DMS79 treated with DMSO at 0.1 percent for 48 hours (cell line): Measurements from ENCODE around the gene VEGFB.

Source experiments
- DNase-seq: peaks from one replicate; lab custom pipeline; 2025; lab: John Stamatoyannopoulos, UW

VEGFB gene

DNA sequence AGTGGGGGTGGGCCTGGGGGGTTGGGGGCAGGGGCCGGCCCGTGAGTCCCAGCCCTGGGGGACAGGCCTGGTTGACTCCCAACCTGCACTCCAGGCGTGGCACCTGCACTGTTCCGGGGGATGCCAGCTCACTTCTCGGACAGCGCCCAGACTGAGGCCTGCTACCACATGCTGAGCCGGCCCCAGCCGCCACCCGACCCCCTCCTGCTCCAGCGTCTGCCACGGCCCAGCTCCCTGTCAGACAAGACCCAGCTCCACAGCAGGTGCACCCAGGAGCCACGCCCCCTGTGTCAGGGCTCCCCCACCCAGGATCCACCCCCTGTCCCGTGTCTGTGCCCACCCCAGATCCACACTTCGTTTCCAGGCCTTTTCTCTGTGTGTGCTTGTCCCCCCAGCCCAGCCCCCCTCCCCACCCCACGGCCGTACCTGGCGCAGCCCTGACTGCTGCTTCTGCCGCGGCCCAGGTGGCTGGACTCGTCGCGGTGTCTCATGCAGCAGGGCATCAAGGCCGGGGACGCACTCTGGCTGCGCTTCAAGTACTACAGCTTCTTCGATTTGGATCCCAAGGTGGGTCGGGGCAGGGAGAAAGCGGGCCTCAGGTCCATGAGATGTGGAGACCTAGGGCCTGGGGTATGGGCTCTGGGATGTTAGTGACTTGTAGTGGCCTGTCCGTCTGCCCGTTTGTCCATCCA, 23.1 kb upstream of the VEGFB start:
- DNase-seq, result no peak

GRCh38 chr11:64216879-64217278, 17.5 kb upstream of the VEGFB start:
- DNase-seq, result no peak

DNA sequence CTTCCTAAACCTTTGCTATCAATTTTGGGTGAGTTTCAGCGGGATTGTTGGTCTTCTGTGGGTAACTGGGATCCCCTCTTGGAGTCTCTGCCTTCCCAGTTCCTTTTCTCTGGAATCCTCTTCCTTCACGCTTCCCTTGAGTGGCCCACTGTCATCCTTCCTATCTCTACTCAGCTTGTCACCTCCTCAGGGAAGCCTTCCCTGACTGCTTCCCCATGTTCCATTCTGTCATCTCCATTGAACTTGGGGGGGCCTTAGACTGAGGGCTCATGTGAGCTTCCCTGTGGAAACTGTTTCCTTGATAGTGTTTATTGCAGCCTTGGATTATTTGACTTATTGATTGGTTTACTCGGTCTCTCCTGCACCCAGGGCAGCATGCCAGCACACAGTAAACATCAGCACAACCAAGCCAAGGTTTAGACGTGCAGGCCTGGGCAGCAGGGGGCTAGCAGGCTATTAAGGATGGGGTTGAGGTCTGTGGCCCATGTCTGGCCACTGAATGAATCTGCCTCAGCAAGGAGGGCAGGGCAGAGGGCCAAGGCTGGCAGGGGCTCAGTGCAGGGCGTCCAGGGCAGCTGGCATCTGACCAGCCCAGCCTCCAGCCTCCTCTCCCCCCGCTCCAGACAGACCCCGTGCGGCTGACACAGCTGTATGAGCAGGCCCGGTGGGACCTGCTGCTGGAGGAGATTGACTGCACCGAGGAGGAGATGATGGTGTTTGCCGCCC, 15.6 kb upstream of the VEGFB start:
- no peak for DNase-seq

DNA sequence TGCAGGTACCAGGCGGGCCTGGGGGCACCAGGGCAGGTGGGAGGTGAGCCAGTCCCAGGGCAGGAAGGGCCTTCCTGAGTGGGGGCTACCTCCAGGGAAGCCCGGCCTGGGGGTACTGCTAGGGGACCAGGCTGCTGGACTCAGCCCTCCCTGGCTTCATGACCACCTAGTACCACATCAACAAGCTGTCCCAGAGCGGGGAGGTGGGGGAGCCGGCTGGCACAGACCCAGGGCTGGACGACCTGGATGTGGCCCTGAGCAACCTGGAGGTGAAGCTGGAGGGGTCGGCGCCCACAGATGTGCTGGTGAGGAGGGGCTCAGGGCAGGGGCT, 15.1 kb upstream of the VEGFB start:
- DNase-seq, result no peak

DNA sequence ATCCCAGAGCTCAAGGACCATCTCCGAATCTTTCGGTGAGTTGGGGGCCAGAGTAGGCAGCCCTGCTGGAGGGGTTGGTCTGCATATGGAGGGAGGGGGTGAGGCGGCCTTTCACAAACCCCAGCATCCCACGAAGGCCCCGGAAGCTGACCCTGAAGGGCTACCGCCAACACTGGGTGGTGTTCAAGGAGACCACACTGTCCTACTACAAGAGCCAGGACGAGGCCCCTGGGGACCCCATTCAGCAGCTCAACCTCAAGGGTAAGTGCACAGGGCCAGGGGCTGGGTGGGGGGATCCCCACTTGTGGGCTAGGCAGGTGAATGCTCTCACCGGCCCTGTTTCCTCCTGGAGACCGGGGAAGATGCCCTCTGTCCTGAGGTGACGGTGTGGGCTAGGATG, 14.6 kb upstream of the VEGFB start:
- no peak for DNase-seq

DNA sequence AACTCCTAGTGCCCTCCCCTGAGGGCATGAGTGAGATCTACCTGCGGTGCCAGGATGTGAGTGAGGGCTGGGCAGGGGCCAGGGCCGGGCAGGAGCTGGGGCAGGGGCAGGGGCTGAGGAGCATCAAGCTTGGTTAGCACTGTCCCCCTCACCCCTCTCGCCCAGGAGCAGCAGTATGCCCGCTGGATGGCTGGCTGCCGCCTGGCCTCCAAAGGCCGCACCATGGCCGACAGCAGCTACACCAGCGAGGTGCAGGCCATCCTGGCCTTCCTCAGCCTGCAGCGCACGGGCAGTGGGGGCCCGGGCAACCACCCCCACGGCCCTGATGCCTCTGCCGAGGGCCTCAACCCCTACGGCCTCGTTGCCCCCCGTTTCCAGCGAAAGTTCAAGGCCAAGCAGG, 14.1 kb upstream of the VEGFB start:
- no peak for DNase-seq

DNA sequence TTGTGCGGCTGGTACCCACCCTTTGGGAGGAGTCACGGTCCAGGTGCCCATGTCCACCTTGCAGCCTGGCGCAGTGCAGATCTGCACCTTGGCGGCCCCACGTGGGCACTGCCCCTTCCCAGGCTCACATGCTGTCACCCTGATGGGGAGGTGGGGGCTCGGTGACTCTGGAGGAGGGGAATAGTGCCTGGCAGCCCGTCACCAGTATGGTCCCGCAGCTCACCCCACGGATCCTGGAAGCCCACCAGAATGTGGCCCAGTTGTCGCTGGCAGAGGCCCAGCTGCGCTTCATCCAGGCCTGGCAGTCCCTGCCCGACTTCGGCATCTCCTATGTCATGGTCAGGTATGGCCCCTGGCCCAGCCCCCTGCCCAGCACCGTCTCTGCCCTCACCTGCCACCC, 13.6 kb upstream of the VEGFB start:
- DNase-seq, result no peak

- DNase-seq, result peak; percentile 29
Observed at GRCh38 chr11:64222651-64223000, 11.8 kb upstream of the VEGFB start.

GRCh38 chr11:64223001-64223651, 11.3 kb upstream of the VEGFB start:
- DNase-seq, result no peak

DNA sequence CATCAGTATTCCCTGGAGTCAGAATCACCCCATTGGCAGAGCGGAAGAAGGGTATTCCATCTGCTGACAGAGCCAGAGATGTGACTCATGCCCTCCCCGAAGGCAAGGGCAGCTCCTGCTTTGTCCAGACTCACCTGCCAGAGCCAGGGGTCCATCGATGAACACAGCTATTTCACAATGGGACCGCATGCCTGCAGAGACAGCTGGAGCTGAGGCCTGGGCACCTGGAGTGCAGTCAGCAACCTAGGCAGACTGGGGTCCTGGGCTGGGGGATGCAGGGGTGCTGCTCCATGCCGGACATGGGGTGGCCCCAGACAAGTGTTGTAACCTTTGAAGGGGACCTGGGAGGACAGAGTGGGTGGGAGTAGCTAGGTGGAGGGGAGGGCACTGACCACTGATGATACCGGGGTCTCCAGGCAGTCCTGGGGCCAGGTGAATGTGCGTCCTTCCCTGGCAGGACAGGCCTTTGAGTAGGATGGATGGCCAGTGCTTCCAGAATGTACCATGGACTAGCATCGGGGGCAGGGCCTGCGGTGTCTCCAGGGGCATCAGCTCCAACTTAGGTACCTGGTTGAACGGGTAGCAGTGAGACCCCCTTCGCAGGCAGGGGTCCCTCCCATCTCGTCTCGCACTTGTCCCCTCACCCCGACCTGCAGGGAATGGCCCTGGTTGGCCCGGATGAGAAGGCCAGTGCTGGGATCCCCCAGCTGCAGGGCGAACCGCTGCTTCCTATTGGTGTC, 10.1 kb upstream of the VEGFB start:
- no peak for DNase-seq

- no peak for DNase-seq
Observed at GRCh38 chr11:64224891-64225607, 9.3 kb upstream of the VEGFB start.

DNA sequence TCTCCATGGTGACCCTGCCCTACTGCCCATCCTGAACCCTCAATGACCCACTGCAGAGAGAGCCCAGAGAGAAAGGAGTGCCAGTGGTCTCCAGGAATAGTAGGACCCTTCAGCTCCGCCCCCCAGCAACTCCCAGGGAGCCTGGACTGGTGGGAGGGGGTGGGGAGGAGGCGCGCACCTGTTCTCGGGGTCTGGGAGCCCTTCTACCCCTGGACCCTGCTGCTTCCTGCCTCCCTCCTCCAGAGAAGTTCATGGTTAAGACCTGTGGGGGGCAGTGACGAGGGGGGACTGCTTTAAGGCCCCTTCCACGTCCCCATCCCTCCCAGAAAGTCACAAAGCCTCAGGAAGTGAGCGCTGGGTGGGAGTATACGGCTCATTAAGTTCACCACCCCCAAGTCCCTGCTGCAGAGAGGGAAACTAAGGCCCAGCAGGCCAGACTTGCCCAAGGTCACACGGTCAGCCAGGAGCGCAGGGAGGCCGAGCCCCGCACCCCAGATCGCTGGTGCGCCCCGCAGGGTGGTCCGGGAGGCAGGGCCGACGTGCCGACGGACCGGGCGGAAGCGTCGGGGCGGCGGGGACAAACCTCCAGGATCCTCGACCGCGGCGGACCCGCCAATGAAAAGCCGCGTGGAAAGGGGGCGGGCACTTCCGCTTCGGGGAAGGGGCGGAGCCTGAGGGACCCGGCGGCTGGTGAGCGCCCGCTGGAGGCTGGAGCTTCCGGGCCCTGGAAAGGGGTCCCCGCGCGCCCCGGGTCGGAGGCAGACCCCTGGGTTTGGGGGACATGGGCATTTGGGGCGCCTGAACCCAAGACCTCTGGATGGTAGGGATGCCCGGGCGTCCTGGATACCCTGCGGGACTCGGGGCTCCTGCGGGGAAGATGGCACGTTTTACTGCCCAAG, 8.5 kb upstream of the VEGFB start, which contains the start of the genes NUDT22 and TRPT1:
Gene NUDT22 (plus strand): TSS at position 667 of the 899 bp plus-strand sequence. CDS start 379 bp downstream, outside the sequence.
Gene TRPT1 (minus strand): TSS at position 579 of the 899 bp plus-strand sequence. CDS start 326 bp downstream, at position 253.
- peak; percentile 79 for DNase-seq

GRCh38 chr11:64226507-64227051, 7.8 kb upstream of the VEGFB start:
- peak; percentile 86 for DNase-seq

DNA sequence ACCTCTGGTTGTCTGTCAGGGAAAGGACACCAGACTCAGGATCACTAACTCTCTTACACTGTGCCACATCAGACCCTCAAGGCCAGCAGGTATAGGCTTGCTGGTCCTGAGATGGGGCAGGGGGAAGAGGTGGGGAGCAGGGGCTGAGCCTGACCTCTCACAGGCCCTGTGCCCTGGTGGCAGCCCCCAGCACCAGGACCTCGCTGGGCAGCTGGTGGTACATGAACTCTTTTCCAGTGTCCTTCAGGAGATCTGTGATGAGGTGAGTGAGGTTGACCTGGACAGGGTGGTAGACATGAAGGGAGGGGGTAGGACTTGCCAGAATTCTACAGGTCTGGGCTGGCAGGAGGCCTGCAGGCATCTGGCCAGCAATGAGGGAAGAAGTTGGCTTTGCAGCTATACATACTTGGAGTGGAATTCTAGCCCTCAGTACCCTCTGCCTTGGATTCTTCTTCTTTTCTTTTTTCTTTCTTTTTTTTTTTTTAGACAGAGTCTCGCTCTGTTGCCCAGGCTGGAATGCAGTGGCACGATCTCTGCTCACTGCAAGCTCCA, 6.9 kb upstream of the VEGFB start:
- DNase-seq, result no peak

DNA sequence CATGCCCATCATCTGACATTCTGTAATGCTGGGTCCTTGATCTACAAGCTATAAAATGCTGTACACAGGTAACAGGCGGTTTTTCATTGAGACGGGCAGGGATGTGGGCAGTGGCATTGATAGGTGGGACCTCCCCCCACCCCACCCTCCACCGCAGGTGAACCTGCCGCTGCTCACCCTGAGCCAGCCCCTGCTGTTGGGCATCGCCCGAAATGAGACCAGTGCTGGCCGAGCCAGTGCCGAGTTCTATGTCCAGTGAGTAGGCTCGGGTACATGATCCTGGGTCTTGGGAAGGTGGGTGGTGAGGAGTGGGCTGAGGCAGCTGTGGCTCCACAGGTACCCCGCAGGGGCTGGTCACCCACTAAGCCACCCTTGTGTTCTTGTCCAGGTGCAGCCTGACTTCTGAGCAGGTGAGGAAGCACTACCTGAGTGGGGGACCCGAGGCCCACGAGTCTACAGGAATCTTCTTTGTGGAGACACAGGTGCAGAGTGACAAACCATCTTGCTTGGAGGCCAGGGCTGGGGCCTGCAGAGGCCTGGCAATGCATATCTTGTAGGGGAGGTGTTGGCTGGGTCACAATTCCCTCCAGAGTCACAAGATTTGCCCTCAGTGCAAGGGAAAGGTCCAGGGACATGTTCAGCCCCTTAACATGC, 5.2 kb upstream of the VEGFB start:
- no peak for DNase-seq

DNA sequence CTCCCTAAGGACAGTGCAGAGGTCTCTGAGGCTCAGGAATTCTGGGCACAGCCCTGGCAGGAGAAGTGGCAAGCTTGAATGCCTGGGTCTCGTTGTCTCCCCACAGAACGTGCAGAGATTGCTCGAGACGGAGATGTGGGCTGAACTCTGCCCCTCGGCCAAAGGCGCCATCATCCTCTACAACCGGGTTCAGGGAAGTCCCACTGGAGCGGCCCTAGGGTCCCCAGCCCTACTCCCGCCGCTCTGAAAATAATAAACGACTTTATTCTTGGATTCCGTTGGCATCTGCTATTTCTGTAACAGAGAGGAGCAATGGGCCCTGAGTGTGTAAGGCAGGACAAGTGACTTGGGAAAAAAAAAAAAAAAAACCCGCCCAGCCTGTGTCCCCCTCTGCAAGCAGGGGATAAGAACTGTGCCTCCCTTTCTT, 4.6 kb upstream of the VEGFB start:
- no peak for DNase-seq

DNA sequence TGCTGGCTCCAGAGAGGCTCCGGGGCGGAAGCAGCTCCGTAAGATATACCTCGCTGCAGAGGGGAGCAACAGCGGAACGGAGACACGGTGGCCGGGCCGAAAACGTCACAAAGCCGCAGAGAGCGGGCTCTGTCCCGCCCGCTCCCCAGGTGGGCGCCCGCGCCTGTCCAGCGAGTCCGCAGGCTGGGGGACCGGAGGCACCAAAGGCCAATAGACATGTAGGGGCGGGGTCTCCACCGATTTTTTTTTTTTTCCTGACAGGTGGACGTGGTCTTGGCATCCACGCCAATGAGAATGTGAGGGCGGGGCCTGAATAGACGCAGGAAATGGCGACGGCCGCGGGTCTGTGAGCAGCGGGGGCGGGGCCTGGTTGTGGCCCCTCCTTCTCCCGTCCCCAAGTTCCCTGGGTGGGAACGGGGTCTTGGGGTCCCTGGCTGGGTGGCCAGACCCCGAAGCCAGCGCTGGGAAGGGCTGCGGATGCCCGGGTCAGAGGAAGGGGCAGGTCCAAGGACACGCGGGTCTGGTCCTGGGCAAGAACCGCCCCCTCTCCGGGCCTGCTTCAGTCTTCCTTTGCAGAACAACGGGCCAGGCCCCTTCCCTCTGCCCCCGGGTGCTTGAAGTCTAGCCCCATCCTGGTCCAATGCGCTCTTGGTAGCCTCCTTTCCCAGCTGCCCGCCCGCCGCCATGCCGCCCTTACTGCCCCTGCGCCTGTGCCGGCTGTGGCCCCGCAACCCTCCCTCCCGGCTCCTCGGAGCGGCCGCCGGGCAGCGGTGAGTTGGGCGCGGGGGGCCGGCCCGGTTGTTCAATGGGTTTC, 4.0 kb upstream of the VEGFB start, which contains the start of gene DNAJC4:
Gene DNAJC4 (plus strand): TSS at position 378 of the 814 bp plus-strand sequence. CDS start 307 bp downstream, at position 685.
- peak; percentile 95 for DNase-seq

- no peak for DNase-seq
Observed at GRCh38 chr11:64230985-64231365, 3.4 kb upstream of the VEGFB start.

- no peak for DNase-seq
Observed at GRCh38 chr11:64231546-64231945, 2.8 kb upstream of the VEGFB start.
